HepG2 (cell line): Measurements from ENCODE around the gene BMERB1. TPM values are rescaled to one million over a fixed set of nuclear protein-coding genes. Genes with fewer than 3 reads are reported as not detected.

Source experiments
- ATF1 ChIP-seq: IDR thresholded peaks from 2 replicates; pipeline ENCODE4 v1.6.1; 2016; ENCODE audit warnings: mild to moderate bottlenecking, control low read depth
- BCLAF1 ChIP-seq: fragments of 450-650 bp; IDR thresholded peaks from 2 replicates; pipeline ENCODE4 v1.6.1; 2017; ENCODE audit warnings: mild to moderate bottlenecking
- CBX5 ChIP-seq: sonication (generic); formaldehyde crosslinking; IDR thresholded peaks from 2 replicates; pipeline ENCODE4 v1.4.0; 2020; ENCODE audit warnings: missing genetic modification reagents, borderline replicate concordance
- CEBPG ChIP-seq: IDR thresholded peaks from 2 replicates; pipeline ENCODE4 v1.6.1; 2016
- EED ChIP-seq: sonication (generic); formaldehyde crosslinking; IDR thresholded peaks from 2 replicates; pipeline ENCODE4 v1.5.0; 2020; ENCODE audit warnings: mild to moderate bottlenecking, missing genetic modification reagents
- ESRRA ChIP-seq: sonication (generic); formaldehyde crosslinking; IDR thresholded peaks from 2 replicates; pipeline ENCODE4 v1.5.1; 2020; ENCODE audit warnings: mild to moderate bottlenecking, low read depth, missing genetic modification reagents
- GABPA ChIP-seq, 2 experiments: IDR thresholded peaks; 2 replicates each; pipeline ENCODE4 v1.6.1; 2011 to 2016; ENCODE audit warnings: low read depth in 2 of 2, low read length in 1 of 2, missing biosample characterization in 1 of 2, missing genetic modification characterization in 1 of 2
- HIVEP1 ChIP-seq: sonication (generic); formaldehyde crosslinking; IDR thresholded peaks from 2 replicates; pipeline ENCODE4 v1.4.0; 2020; ENCODE audit warnings: mild to moderate bottlenecking, missing genetic modification reagents
- JUNB ChIP-seq: sonication (generic); formaldehyde crosslinking; IDR thresholded peaks from 2 replicates; pipeline ENCODE4 v1.8.0; 2022; ENCODE audit warnings: missing genetic modification reagents, mild to moderate bottlenecking, borderline replicate concordance
- KMT2B ChIP-seq: IDR thresholded peaks from 2 replicates; pipeline ENCODE4 v1.6.1; 2016; ENCODE audit warnings: missing genetic modification reagents, missing compliant biosample characterization
- MEIS2 ChIP-seq: sonication (generic); formaldehyde crosslinking; IDR thresholded peaks from 2 replicates; pipeline ENCODE4 v1.9.0; 2021; ENCODE audit warnings: mild to moderate bottlenecking, missing genetic modification reagents
- MXD1 ChIP-seq: sonication (generic); formaldehyde crosslinking; IDR thresholded peaks from 2 replicates; pipeline ENCODE4 v1.4.0; 2020; ENCODE audit warnings: mild to moderate bottlenecking, missing genetic modification reagents
- NFATC3 ChIP-seq: sonication (generic); formaldehyde crosslinking; IDR thresholded peaks from 2 replicates; pipeline ENCODE4 v1.5.1; 2020; ENCODE audit warnings: mild to moderate bottlenecking, missing genetic modification reagents
- NFE2L1 ChIP-seq: sonication (generic); formaldehyde crosslinking; IDR thresholded peaks from 2 replicates; pipeline ENCODE4 v1.4.0; 2020; ENCODE audit warnings: missing genetic modification reagents, mild to moderate bottlenecking, borderline replicate concordance
- NR2C2 ChIP-seq: sonication (generic); formaldehyde crosslinking; IDR thresholded peaks from 2 replicates; pipeline ENCODE4 v1.4.0; 2020; ENCODE audit warnings: missing genetic modification reagents, mild to moderate bottlenecking, moderate library complexity, borderline replicate concordance
- PITX1 ChIP-seq: sonication (generic); formaldehyde crosslinking; IDR thresholded peaks from 2 replicates; pipeline ENCODE4 v1.5.1; 2020; ENCODE audit warnings: mild to moderate bottlenecking, missing genetic modification reagents
- SMARCE1 ChIP-seq: fragments of 450-650 bp; IDR thresholded peaks from 2 replicates; pipeline ENCODE4 v1.6.1; 2017; ENCODE audit warnings: borderline replicate concordance
- SRSF1 ChIP-seq: fragments of 200-400 bp; formaldehyde crosslinking; optimal IDR thresholded peaks from 2 replicates; pipeline ENCODE3; 2017; ENCODE audit warnings: mild to moderate bottlenecking, low read depth, low read length, moderate library complexity
- TAF15 ChIP-seq: fragments of 200-400 bp; formaldehyde crosslinking; IDR thresholded peaks from one replicate; pipeline ENCODE4 v1.6.1; 2018; ENCODE audit warnings: mild to moderate bottlenecking, low read depth, low read length; ENCODE audit not compliant: poor library complexity, severe bottlenecking
- TP53 ChIP-seq: sonication (generic); formaldehyde crosslinking; conservative IDR thresholded peaks from 2 replicates; pipeline ENCODE4 v1.4.0; 2020; ENCODE audit warnings: missing genetic modification reagents
- ZBTB38 ChIP-seq: sonication (generic); formaldehyde crosslinking; IDR thresholded peaks from 2 replicates; pipeline ENCODE4 v1.5.1; 2020; ENCODE audit warnings: mild to moderate bottlenecking, missing genetic modification reagents
- ZBTB44 ChIP-seq: sonication (generic); formaldehyde crosslinking; IDR thresholded peaks from 2 replicates; pipeline ENCODE4 v1.4.0; 2020; ENCODE audit warnings: missing genetic modification reagents
- ZFAT ChIP-seq: sonication (generic); formaldehyde crosslinking; conservative IDR thresholded peaks from 2 replicates; pipeline ENCODE4 v1.8.1; 2023; ENCODE audit warnings: missing genetic modification reagents, inconsistent platforms
- ZNF253 ChIP-seq: sonication (generic); formaldehyde crosslinking; IDR thresholded peaks from 2 replicates; pipeline ENCODE4 v1.8.0; 2022; ENCODE audit warnings: mild to moderate bottlenecking, missing genetic modification reagents, borderline replicate concordance
- ZNF350 ChIP-seq: sonication (generic); formaldehyde crosslinking; IDR thresholded peaks from 2 replicates; pipeline ENCODE4 v1.4.0; 2020; ENCODE audit warnings: mild to moderate bottlenecking, low read depth, missing genetic modification reagents, borderline replicate concordance
- ZNF788 ChIP-seq: sonication (generic); formaldehyde crosslinking; IDR thresholded peaks from 2 replicates; pipeline ENCODE4 v1.5.0; 2020; ENCODE audit warnings: mild to moderate bottlenecking, missing genetic modification reagents, borderline replicate concordance
- ZSCAN12 ChIP-seq: sonication (generic); formaldehyde crosslinking; IDR thresholded peaks from 2 replicates; pipeline ENCODE4 v1.9.0; 2021; ENCODE audit warnings: mild to moderate bottlenecking, missing genetic modification reagents
- ZSCAN9 ChIP-seq: IDR thresholded peaks from 2 replicates; pipeline ENCODE4 v1.6.1; 2016; ENCODE audit warnings: borderline replicate concordance
- polyA plus RNA-seq, 8 experiments: library from polyadenylated mRNA; depleted of rRNA in 3 of 8; stranded (reverse) in 7 of 8; unstranded in 1 of 8; fragments of >200 nt; fragmentation: Illumina TruSeq in 4 of 8; extraction: Trizol in 4 of 8; gene quantifications; 2 replicates each; pipeline versions ENCODE4 v1.2.1 to v1.2.3, GENCODE V29; 2011 to 2016; ENCODE audit warnings: low read depth in 4 of 8, missing spikeins in 1 of 8, mixed read lengths in 1 of 8; ENCODE audit not compliant: insufficient read depth in 1 of 8
- total RNA-seq, 5 experiments: library from RNA; depleted of rRNA; stranded (reverse); fragments of >200 nt; fragmentation: Illumina TruSeq; extraction: Trizol; gene quantifications; 2 replicates each; pipeline ENCODE4 v1.2.3, GENCODE V29; 2016; ENCODE audit warnings: low read depth in 1 of 5

Gene BMERB1
- total and polyA plus RNA-seq, 2 of the 13 experiments (the other 11 are each of a cell fraction or from before 2014, with no cell fraction given), result 1.4 TPM

GRCh38 chr16:15610369-15610871 is 176.0 kb downstream of the BMERB1 start (continued):
- TF ChIP-seq BCLAF1, result no peak
- TF ChIP-seq CBX5, result no peak; the same call in 1 of the 2 replicates
- no peak for TF ChIP-seq SMARCE1
- no peak for TF ChIP-seq TAF15
- no peak for TF ChIP-seq HIVEP1
- peak; percentile 63; the same call in 1 of the 2 replicates for TF ChIP-seq ZSCAN9
- no peak for TF ChIP-seq ATF1 (CRISPR knock-in tag)
- no peak for TF ChIP-seq GABPA (IDR thresholded peaks at IDR 0.05; ENCODE audit: low read depth, low read length)
- TF ChIP-seq GABPA (CRISPR knock-in tag; IDR thresholded peaks at IDR 0.05; ENCODE audit: low read depth), result no peak
- peak; percentile 76 for TF ChIP-seq PITX1 (CRISPR knock-in tag)
- peak; percentile 90 for TF ChIP-seq MEIS2
- no peak for TF ChIP-seq JUNB
- no peak for TF ChIP-seq TP53 (CRISPR knock-in tag)
- TF ChIP-seq ESRRA (CRISPR knock-in tag), result no peak; the same call in 1 of the 2 replicates
- no peak for TF ChIP-seq ZBTB44 (CRISPR knock-in tag)
- TF ChIP-seq ZNF350 (CRISPR knock-in tag), result no peak; the same call in 1 of the 2 replicates
- TF ChIP-seq ZNF253 (CRISPR knock-in tag), result no peak
- TF ChIP-seq EED, result no peak
- TF ChIP-seq ZBTB38 (CRISPR knock-in tag), result peak; percentile 99
- no peak for TF ChIP-seq ZSCAN12 (CRISPR knock-in tag)
- TF ChIP-seq KMT2B (CRISPR knock-in tag), result no peak
- peak; percentile 35; the same call in 1 of the 2 replicates for TF ChIP-seq NR2C2 (CRISPR knock-in tag)
- TF ChIP-seq ZFAT (CRISPR knock-in tag), result no peak
- TF ChIP-seq NFATC3 (CRISPR knock-in tag), result no peak
- TF ChIP-seq MXD1, result no peak
- TF ChIP-seq SRSF1, result no peak
- TF ChIP-seq CEBPG, result no peak
- TF ChIP-seq ZNF788, result no peak
- no peak for TF ChIP-seq NFE2L1
